ENCODE results near the gene ARSG.

Gene ARSG

DNA sequence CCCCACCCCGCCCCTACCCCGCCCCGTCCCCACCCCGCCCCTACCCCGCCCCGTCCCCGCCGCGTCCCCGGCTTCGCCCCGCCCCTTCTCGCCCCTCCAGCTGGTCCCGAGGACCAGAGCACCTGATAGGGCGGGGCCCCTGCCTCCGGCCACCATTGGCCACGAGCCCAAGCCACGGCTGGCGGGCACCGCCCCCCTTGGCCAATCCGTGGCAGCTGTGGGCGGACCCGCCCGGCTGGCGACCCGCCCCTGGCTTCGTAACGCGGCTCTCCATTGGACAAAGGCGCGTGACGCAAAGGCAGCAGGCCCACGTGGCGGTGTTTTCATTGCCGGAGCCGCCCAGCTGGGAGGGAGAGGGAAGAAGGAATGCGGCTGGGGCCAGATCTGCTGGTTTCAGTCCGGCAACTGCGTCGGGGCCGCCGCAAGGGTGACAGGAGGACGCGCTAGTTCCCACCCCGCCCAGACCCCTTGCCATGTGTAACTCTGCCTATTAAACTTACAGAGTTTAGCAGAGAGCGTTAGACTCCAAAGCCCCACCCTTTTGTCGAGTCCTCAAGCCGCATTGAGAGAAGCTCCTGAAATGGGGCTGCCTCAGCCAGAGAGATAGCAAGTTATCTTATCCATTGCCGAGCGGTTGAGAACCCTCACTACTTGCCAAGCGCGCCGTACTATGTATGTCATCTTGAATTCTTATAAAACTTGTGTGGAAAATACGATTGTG is 166.4 kb downstream of the ARSG start:
- TF ChIP-seq, protein P1, sequence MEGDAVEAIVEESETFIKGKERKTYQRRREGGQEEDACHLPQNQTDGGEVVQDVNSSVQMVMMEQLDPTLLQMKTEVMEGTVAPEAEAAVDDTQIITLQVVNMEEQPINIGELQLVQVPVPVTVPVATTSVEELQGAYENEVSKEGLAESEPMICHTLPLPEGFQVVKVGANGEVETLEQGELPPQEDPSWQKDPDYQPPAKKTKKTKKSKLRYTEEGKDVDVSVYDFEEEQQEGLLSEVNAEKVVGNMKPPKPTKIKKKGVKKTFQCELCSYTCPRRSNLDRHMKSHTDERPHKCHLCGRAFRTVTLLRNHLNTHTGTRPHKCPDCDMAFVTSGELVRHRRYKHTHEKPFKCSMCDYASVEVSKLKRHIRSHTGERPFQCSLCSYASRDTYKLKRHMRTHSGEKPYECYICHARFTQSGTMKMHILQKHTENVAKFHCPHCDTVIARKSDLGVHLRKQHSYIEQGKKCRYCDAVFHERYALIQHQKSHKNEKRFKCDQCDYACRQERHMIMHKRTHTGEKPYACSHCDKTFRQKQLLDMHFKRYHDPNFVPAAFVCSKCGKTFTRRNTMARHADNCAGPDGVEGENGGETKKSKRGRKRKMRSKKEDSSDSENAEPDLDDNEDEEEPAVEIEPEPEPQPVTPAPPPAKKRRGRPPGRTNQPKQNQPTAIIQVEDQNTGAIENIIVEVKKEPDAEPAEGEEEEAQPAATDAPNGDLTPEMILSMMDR (IDR thresholded peaks at IDR 0.05; ENCODE audit: borderline replicate concordance, insufficient read depth, low read depth, low read length) = no peak
- peak overlapping the region; percentile 56 for H3K4me3 ChIP-seq (ENCODE audit: low read depth, low read length)

DNA sequence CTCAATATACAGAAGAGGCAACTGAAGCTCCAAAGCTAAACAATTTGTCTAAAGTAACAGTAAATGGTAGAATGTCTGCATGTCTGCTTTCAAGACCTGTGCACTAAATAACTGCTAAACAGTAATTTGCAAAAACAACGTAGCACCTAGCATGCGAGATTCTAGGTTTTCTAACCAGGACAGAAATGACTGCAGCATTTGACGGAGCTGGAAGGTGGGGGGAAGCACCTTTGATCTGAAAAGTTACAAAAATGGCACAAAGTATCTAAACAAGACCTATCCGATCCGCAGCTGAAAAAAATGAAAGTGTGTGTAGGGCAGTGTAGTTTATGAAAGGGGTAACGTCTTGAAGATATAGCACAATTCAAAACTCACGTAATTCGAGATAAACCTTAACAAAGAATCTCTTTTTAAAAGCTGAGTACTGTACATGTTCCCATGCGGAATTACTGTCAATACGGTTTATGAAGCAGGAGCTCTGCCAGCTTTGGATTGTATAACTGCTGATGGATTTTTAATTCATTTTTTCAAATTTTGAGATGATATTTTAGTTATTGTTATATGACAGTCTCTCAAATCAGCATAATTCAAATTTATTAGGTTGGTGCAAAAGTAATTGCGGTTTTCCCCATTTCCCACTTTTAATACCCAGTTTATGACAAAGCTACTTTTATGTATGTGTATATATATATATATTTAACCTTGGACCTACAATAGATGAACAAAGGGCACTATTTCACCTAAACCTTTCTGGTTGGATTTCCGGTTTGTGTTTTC is 167.2 kb downstream of the ARSG start:
- H3K4me3 ChIP-seq (ENCODE audit: low read depth, low read length) = no peak overlapping the region
- TF ChIP-seq, protein P1 (IDR thresholded peaks at IDR 0.05; ENCODE audit: borderline replicate concordance, insufficient read depth, low read depth, low read length) = no peak

DNA sequence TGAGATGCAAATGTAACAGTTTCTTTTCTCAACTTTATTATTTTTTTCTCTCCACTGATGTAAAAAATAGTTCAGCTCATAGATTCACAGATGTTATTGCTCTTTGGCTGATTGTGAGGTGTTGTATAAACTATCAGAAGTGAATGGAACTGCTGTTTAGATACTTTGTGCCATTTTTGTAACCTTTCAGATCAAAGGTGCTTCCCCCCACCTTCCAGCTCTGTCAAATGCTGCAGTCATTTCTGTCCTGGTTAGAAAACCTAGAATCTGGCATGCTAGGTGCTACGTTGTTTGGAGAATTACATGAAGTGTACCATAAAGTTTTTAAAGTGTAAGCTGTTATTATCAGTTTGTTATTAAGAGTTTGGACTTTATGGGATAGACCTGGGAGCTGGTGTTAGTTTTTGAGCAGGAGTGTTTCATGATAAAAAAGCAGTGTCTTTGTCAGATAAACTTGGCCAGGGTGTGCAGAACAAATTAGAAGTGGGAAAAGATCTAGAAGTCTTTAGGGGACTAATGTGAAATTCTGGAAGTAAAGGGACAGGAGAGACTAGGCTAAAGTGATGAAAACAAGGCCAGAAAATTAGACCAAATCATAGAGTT is 167.8 kb downstream of the ARSG start:
- H3K4me3 ChIP-seq (ENCODE audit: low read depth, low read length) = no peak overlapping the region
- TF ChIP-seq, protein P1 (IDR thresholded peaks at IDR 0.05; ENCODE audit: borderline replicate concordance, insufficient read depth, low read depth, low read length) = no peak

DNA sequence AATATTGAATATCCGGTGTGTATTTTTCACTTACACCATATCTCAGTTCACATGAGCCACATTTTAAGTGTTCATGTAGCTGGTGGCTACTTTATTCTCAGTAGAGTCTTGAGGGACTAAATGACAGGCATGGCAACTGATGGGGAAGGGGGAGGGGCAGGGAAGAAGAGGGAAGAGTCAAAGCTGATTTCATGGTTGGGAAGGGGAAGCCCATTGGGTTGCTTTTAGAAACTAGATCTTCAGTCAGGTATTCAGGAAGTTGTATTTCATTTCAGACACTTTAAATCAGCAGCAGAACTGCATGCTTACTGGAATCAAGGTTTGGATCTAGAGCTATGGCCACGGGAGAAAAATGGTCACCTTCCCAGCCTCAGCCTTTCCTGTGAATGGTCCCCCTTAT is 168.9 kb downstream of the ARSG start:
- H3K4me3 ChIP-seq (ENCODE audit: low read depth, low read length) = no peak overlapping the region
- TF ChIP-seq, protein P1 (IDR thresholded peaks at IDR 0.05; ENCODE audit: borderline replicate concordance, insufficient read depth, low read depth, low read length) = no peak

DNA sequence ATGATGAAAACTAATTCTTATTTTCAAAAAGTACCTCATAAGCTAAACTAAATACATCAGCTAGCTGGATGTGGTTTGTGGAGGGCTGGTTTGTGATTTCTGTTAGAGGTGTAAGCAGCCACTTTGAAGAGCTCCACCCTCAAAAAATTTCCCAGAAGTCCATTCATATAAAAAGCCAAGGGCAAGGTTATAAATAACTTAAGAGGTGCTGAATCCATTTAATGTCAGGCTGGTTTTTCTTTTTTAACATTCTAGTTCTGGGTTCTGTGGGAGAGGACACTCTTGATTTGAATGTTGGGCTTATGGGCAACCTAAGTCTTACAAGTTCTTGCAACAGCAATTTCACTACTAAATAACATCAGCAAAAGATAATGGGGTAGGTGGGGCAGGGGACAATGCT is 169.4 kb downstream of the ARSG start:
- TF ChIP-seq, protein P1 (IDR thresholded peaks at IDR 0.05; ENCODE audit: borderline replicate concordance, insufficient read depth, low read depth, low read length) = no peak
- H3K4me3 ChIP-seq (ENCODE audit: low read depth, low read length) = no peak overlapping the region

DNA sequence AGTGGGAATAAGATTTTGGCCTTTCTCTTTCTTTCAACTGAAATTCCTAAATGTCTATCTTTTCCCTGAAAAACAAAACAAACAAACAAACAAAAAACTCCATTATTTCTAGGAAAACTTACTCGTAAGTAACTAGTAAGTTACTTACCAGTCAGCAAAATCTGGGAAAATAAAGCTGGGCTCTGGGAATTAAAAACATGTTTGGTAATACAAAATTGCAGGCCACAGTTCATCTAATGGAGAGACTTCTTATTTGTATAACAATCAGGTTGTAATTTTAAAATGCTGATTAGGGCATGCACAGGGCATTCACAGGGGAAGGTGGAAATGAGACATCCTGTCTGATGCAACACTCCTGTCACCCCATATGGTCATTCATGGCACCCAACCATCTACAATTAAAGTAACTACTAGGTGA is 169.8 kb downstream of the ARSG start:
- TF ChIP-seq, protein P1 (IDR thresholded peaks at IDR 0.05; ENCODE audit: borderline replicate concordance, insufficient read depth, low read depth, low read length) = no peak
- H3K4me3 ChIP-seq (ENCODE audit: low read depth, low read length) = no peak overlapping the region

Data from GM12875 (cell line).